MM.1S (cell line): ENCODE results near the gene ANXA2R.

Experiments
- DNase-seq: peaks from one replicate; pipeline ENCODE4 v3.0.0-alpha.2; 2015
- H2AFZ ChIP-seq: fragments of 300-600 bp; sonication (generic); 2 replicates; pipeline ENCODE4 v1.6.0; 2016; ENCODE audit warnings: antibody characterized with exemption, low read length
- H3F3A ChIP-seq: fragments of 300-600 bp; sonication (generic); 2 replicates; pipeline ENCODE4 v1.6.1; 2016; ENCODE audit warnings: mild to moderate bottlenecking, antibody characterized with exemption, low read length, moderate library complexity, mixed read lengths; ENCODE audit not compliant: insufficient read depth
- H3K27ac ChIP-seq: fragments of 300-600 bp; sonication (generic); 2 replicates; pipeline ENCODE4 v1.5.1; 2016; ENCODE audit warnings: mild to moderate bottlenecking, low read length
- H3K27me3 ChIP-seq: fragments of 300-600 bp; sonication (generic); replicated peaks from 2 replicates; pipeline ENCODE4 v1.6.0; 2016; ENCODE audit warnings: low read length; ENCODE audit not compliant: insufficient read depth
- H3K36me3 ChIP-seq: fragments of 300-600 bp; sonication (generic); replicated peaks from 2 replicates; pipeline ENCODE4 v1.6.1; 2016; ENCODE audit warnings: mild to moderate bottlenecking, low read length, mixed read lengths; ENCODE audit not compliant: insufficient read depth
- H3K4me1 ChIP-seq: fragments of 300-600 bp; sonication (generic); 2 replicates; pipeline ENCODE4 v1.6.1; 2016; ENCODE audit warnings: low read length, mixed read lengths
- H3K4me2 ChIP-seq: fragments of 300-600 bp; sonication (generic); 2 replicates; pipeline ENCODE4 v1.6.0; 2016; ENCODE audit warnings: low read depth, low read length
- H3K4me3 ChIP-seq: fragments of 300-600 bp; sonication (generic); 2 replicates; pipeline ENCODE4 v1.5.1; 2016; ENCODE audit warnings: low read length, mixed read lengths
- H3K79me2 ChIP-seq: fragments of 300-600 bp; sonication (generic); 2 replicates; pipeline ENCODE4 v1.6.1; 2016; ENCODE audit warnings: mixed run types, low read length, mixed read lengths
- H3K9ac ChIP-seq: fragments of 300-600 bp; sonication (generic); 2 replicates; pipeline ENCODE4 v1.6.1; 2016; ENCODE audit warnings: low read length, mixed read lengths
- H3K9me2 ChIP-seq: fragments of 300-600 bp; sonication (generic); replicated peaks from 2 replicates; pipeline ENCODE4 v1.6.1; 2016; ENCODE audit warnings: mild to moderate bottlenecking, low read length, mixed read lengths; ENCODE audit not compliant: insufficient read depth
- H3K9me3 ChIP-seq: fragments of 300-600 bp; sonication (generic); replicated peaks from 2 replicates; pipeline ENCODE4 v1.6.1; 2016; ENCODE audit warnings: mild to moderate bottlenecking, low read length, mixed read lengths; ENCODE audit not compliant: insufficient read depth
- H4K20me1 ChIP-seq: fragments of 300-600 bp; sonication (generic); 2 replicates; pipeline ENCODE4 v1.6.1; 2016; ENCODE audit warnings: mild to moderate bottlenecking, low read length, moderate library complexity, mixed read lengths; ENCODE audit not compliant: insufficient read depth
- CTCF ChIP-seq: fragments of 300-600 bp; sonication (generic); IDR thresholded peaks from 2 replicates; pipeline ENCODE4 v1.5.1; 2016; ENCODE audit warnings: antibody characterized with exemption, low read length, mixed read lengths
- EZH2 ChIP-seq: fragments of 300-600 bp; sonication (generic); optimal IDR thresholded peaks from 2 replicates; pipeline ENCODE3; 2017; ENCODE audit warnings: low read depth, mild to moderate bottlenecking, antibody characterized with exemption, low read length, mixed read lengths
- EZH2phosphoT487 ChIP-seq: fragments of 300-600 bp; sonication (generic); IDR thresholded peaks from 2 replicates; pipeline ENCODE4 v1.6.1; 2018; ENCODE audit warnings: antibody characterized with exemption, low read length

ANXA2R gene

DNA sequence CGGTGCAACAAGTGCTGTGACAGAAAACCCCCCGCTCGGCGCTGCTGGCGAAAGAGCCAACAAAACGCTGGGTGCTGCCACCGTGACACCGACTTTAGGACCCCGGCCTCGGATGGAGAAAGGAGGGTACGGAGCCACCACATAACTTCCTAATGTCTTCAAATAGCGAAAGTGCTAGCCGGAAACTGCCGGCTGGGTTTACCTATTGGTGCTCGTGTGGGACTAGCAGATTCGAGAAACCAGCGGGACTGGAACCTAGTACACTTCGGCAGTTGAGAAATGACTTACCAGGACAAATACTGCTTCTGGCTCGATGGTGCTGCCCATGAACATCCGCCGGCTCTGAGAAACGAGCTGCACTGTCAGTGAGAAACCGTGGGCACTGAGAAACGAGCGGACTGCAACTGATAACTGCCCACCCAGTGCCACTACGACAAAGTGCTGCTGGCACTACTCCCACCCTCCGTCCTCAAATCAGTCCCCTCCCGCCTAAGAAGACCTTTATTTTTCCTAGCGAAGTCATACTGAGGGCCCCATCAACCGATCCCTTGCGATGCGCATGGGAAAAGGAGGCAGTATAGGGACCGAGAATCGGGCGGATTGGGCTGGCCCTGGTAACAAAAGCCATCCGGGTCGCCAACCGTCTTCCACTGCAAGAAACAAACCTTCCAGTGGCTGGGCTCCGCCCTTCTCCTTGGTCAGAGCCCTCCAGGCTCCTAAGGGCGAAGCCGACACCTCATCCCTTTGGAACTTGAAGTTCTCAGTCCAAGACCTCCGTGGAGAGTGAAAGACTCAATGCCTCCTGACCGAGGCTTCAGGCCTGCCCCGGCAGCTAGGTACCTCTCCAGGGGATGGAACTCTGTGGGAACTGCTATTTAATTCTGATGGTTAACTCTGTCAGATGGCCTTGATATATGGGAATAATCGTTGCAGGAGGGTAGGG lies 27.0 kb upstream of the ANXA2R start:
- TF ChIP-seq CTCF = no peak
- TF ChIP-seq EZH2 = no peak
- no peak for TF ChIP-seq EZH2phosphoT487
- H3K36me3 ChIP-seq = no peaks in the 10 kb centered on the region
- H2AFZ ChIP-seq = peak overlapping the region; percentile 88

DNA sequence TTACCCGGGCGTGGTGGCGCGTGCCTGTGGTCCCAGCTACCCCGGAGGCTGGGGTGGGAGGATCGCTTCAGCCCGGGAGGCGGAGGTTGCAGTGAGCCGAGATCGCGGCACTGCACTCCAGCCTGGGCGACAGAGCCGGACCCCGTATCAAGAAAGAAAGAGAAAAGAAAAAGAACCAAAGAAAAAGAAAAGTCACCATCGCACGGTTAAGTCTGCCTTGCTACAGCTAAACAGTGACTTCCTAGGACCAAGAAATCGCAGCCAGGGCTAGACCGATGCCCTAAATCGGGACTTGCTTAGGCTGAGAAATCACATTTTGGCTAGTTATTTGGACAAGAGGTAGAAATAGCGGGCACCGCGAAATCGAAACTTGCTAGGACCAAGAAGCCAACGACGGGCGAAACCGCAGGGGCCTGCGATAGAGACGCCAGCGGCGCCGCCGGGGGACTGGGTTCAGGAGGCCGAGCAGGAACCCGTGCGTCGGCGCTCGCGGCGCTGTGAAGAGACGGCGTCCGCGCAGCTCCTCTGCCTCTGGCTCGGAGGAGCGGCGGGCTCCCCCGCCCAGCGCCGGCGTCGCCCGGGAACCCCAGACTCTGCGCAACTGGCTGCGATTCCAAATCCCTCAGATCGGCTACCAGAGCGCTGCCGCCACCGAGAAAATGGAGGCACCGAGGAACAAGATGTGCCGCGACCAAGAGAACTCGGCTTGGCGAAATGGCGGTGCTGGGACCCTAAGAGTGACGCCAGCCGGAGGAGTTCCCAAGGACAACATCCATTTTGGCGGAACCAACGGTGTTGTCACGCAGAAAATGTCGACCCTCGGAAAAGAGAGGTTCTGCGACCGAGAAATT lies 26.1 kb upstream of the ANXA2R start:
- Histone ChIP-seq H3K4me1 (peaks cover 10% of the 10 kb centered on the region), H3K27me3 (no peaks in the 10 kb centered on the region), H3F3A (peaks cover 21% of the 10 kb centered on the region), H4K20me1 (no peaks in the 10 kb centered on the region), H3K36me3 (no peaks in the 10 kb centered on the region), H3K4me3 (peak overlapping the region; percentile 94), H3K9ac (peak overlapping the region; percentile 96), H3K27ac (peak overlapping the region; percentile 88), H3K9me2 (no peaks in the 10 kb centered on the region), H3K79me2 (peaks cover 19% of the 10 kb centered on the region), H3K9me3 (no peaks in the 10 kb centered on the region), H2AFZ (peak overlapping the region; percentile 88), H3K4me2 (peak overlapping the region; percentile 88)
- peak; percentile 91 for DNase-seq
- TF ChIP-seq EZH2phosphoT487 (no peak), EZH2 (no peak), CTCF (no peak)

More for the DNA sequence above, 27.0 kb upstream of the ANXA2R start:
- H3K27ac ChIP-seq = peak overlapping the region; percentile 88
- H3K4me1 ChIP-seq = peaks cover 10% of the 10 kb centered on the region
- H3K79me2 ChIP-seq = peaks cover 19% of the 10 kb centered on the region
- no peaks in the 10 kb centered on the region for H3K27me3 ChIP-seq
- peak overlapping the region; percentile 96 for H3K9ac ChIP-seq
- no peaks in the 10 kb centered on the region for H3K9me2 ChIP-seq
- no peaks in the 10 kb centered on the region for H3K9me3 ChIP-seq
- no peaks in the 10 kb centered on the region for H4K20me1 ChIP-seq
- H3K4me3 ChIP-seq = peak overlapping the region; percentile 94
- peak; percentile 89 for DNase-seq
- peak overlapping the region; percentile 88 for H3K4me2 ChIP-seq
- H3F3A ChIP-seq = peaks cover 21% of the 10 kb centered on the region

DNA sequence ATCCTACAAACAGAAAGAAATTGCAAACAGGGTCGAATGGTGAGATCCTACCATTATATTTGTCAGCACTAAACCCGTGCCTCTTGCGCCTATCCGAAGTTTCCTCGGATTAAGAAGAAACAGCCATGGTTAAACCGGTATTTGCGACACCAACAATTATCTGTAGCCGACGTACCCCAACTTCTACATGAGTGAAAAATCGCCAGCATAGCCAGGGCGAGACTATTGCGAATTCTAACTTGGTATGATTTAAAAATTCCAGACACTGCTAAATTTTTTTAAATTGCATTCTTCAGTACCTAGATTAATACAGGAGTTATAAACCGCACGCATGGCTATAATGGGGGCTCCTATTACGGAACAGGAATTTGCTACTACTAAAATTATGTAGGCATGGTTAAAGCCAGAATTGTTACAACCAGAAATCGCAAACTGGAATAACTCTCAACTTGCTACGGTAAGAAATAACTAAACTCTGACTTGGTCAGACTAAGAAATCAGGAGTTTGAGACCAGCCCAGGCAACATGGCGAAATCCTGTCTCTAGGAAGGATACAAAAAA lies 25.3 kb upstream of the ANXA2R start:
- peaks cover 19% of the 10 kb centered on the region for H3K79me2 ChIP-seq
- H2AFZ ChIP-seq = peak overlapping the region; percentile 88
- H3K36me3 ChIP-seq = no peaks in the 10 kb centered on the region
- peaks cover 10% of the 10 kb centered on the region for H3K4me1 ChIP-seq
- no peaks in the 10 kb centered on the region for H3K9me3 ChIP-seq
- no peaks in the 10 kb centered on the region for H3K27me3 ChIP-seq
- TF ChIP-seq EZH2phosphoT487 = no peak
- TF ChIP-seq CTCF = no peak
- TF ChIP-seq EZH2 = no peak
- peak overlapping the region; percentile 88 for H3K4me2 ChIP-seq
- H3K9me2 ChIP-seq = no peaks in the 10 kb centered on the region
- H3K27ac ChIP-seq = peak overlapping the region; percentile 88
- peak overlapping the region; percentile 96 for H3K9ac ChIP-seq
- H3K4me3 ChIP-seq = peak overlapping the region; percentile 94
- H4K20me1 ChIP-seq = no peaks in the 10 kb centered on the region
- peak; percentile 28 for DNase-seq
- H3F3A ChIP-seq = peaks cover 21% of the 10 kb centered on the region
